ENCODE results near the gene ABT1. TPM values are rescaled to one million over a fixed set of nuclear protein-coding genes. Genes with fewer than 3 reads are reported as not detected.

Gene ABT1
- total RNA-seq, 1 donor from 2014 or later, result 13.1 TPM

DNA sequence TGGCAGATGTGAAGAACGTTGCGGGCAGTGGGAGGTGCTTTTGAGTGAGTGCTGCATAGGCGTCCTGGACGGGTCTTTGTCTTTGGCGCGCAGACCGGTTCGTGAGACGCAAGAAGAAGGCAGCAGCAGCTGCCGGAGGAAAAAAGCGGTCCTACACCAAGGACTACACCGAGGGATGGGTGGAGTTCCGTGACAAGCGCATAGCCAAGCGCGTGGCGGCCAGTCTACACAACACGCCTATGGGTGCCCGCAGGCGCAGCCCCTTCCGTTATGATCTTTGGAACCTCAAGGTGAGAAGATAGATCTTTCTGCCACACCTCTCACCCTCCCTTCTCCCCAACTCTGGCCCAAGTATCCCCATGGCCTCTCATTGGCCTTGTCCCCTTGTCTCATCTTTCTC lies 1.1 kb downstream of the ABT1 start:
- peak overlapping the region; percentile 71 for H3K4me3 ChIP-seq
- no peaks in the 10 kb centered on the region for H3K9me3 ChIP-seq (ENCODE audit: low read depth)
- Mint-ChIP-seq H3K4me1 (peaks cover 8% of the 10 kb centered on the region), H3K4me3 (no peak overlapping the region), H3K9me3 (no peaks in the 10 kb centered on the region), H3K27ac (no peak overlapping the region), H3K27me3 (ENCODE audit: insufficient read depth, low read depth) (peaks cover 14% of the 10 kb centered on the region), H3K36me3 (peaks cover 13% of the 10 kb centered on the region)
- peak overlapping the region; percentile 97 for H3K4me2 ChIP-seq
- H3K27ac ChIP-seq, result no peak overlapping the region
- TF ChIP-seq EZH2 (IDR thresholded peaks at IDR 0.05) (no peak), EZH2phosphoT487 (IDR thresholded peaks at IDR 0.05) (no peak)
- TF ChIP-seq, protein P1, sequence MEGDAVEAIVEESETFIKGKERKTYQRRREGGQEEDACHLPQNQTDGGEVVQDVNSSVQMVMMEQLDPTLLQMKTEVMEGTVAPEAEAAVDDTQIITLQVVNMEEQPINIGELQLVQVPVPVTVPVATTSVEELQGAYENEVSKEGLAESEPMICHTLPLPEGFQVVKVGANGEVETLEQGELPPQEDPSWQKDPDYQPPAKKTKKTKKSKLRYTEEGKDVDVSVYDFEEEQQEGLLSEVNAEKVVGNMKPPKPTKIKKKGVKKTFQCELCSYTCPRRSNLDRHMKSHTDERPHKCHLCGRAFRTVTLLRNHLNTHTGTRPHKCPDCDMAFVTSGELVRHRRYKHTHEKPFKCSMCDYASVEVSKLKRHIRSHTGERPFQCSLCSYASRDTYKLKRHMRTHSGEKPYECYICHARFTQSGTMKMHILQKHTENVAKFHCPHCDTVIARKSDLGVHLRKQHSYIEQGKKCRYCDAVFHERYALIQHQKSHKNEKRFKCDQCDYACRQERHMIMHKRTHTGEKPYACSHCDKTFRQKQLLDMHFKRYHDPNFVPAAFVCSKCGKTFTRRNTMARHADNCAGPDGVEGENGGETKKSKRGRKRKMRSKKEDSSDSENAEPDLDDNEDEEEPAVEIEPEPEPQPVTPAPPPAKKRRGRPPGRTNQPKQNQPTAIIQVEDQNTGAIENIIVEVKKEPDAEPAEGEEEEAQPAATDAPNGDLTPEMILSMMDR (IDR thresholded peaks at IDR 0.05), result no peak
- H3K79me2 ChIP-seq (ENCODE audit: low read depth), result peaks cover 17% of the 10 kb centered on the region
- H3K27me3 ChIP-seq, result peaks cover 18% of the 10 kb centered on the region
- no peaks in the 10 kb centered on the region for H3K36me3 ChIP-seq
- peak overlapping the region; percentile 73 for H3K9ac ChIP-seq
- H2AFZ ChIP-seq (replicated peaks), result no peak overlapping the region
- H3F3A ChIP-seq (ENCODE audit: low read depth), result peaks cover 24% of the 10 kb centered on the region
- peaks cover 7% of the 10 kb centered on the region for H3K4me1 ChIP-seq
- DNase-seq (ENCODE audit: low spot score), result no peak
- H4K20me1 ChIP-seq (ENCODE audit: low read depth), result no peaks in the 10 kb centered on the region

DNA sequence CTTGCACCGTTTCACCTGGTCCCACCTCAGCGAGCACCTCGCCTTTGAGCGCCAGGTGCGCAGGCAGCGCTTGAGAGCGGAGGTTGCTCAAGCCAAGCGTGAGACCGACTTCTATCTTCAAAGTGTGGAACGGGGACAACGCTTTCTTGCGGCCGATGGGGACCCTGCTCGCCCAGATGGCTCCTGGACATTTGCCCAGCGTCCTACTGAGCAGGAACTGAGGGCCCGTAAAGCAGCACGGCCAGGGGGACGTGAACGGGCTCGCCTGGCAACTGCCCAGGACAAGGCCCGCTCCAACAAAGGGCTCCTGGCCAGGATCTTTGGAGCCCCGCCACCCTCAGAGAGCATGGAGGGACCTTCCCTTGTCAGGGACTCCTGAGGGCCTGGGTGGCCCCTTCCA lies 1.5 kb downstream of the ABT1 start:
- Histone ChIP-seq H3K4me3 (no peak overlapping the region), H3F3A (ENCODE audit: low read depth) (peaks cover 22% of the 10 kb centered on the region), H3K36me3 (no peaks in the 10 kb centered on the region), H3K27me3 (peaks cover 14% of the 10 kb centered on the region), H3K79me2 (ENCODE audit: low read depth) (peaks cover 17% of the 10 kb centered on the region), H3K4me1 (peaks cover 7% of the 10 kb centered on the region), H3K9ac (no peak overlapping the region), H2AFZ (replicated peaks) (no peak overlapping the region), H3K4me2 (peak overlapping the region; percentile 97), H3K9me3 (ENCODE audit: low read depth) (no peaks in the 10 kb centered on the region), H4K20me1 (ENCODE audit: low read depth) (no peaks in the 10 kb centered on the region), H3K27ac (no peak overlapping the region)
- Mint-ChIP-seq H3K9me3 (no peaks in the 10 kb centered on the region), H3K36me3 (peaks cover 13% of the 10 kb centered on the region), H3K27me3 (ENCODE audit: insufficient read depth, low read depth) (peaks cover 12% of the 10 kb centered on the region), H3K27ac (no peak overlapping the region), H3K4me3 (no peak overlapping the region), H3K4me1 (peaks cover 8% of the 10 kb centered on the region)
- DNase-seq (ENCODE audit: low spot score), result no peak
- TF ChIP-seq, protein P1 (IDR thresholded peaks at IDR 0.05), result no peak

DNA sequence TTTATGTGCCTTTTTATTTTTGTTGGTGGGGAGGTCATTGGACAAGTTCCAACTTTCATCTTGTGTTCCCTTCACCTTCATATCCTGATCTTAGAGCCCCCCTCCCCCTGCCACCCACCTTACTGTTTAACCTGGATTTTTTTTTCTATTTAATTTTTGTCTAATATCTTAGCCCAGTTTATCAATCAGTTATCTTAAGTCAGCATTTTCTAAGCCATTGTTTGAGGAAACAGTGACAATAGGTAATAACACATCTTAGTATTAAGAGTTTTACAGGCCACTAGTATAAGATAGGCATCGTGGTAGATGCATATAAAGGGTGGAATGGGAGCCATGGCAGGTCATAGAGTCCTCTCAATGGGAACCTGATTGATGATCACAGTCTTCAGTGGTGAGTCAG lies 2.4 kb downstream of the ABT1 start:
- H3K79me2 ChIP-seq (ENCODE audit: low read depth), result peaks cover 17% of the 10 kb centered on the region
- H3F3A ChIP-seq (ENCODE audit: low read depth), result peaks cover 22% of the 10 kb centered on the region
- H3K9me3 ChIP-seq (ENCODE audit: low read depth), result no peaks in the 10 kb centered on the region
- H3K4me3 ChIP-seq, result no peak overlapping the region
- Mint-ChIP-seq H3K4me1 (peaks cover 8% of the 10 kb centered on the region), H3K36me3 (peaks cover 13% of the 10 kb centered on the region), H3K9me3 (no peaks in the 10 kb centered on the region), H3K27me3 (ENCODE audit: insufficient read depth, low read depth) (peaks cover 7% of the 10 kb centered on the region), H3K27ac (no peak overlapping the region), H3K4me3 (peak overlapping the region; percentile 18)
- DNase-seq (ENCODE audit: low spot score), result no peak
- no peaks in the 10 kb centered on the region for H4K20me1 ChIP-seq (ENCODE audit: low read depth)
- no peak overlapping the region for H3K27ac ChIP-seq
- peaks cover 5% of the 10 kb centered on the region for H3K27me3 ChIP-seq
- no peak overlapping the region for H3K9ac ChIP-seq
- TF ChIP-seq, protein P1 (IDR thresholded peaks at IDR 0.05), result no peak
- no peak overlapping the region for H2AFZ ChIP-seq (replicated peaks)
- no peaks in the 10 kb centered on the region for H3K36me3 ChIP-seq
- H3K4me1 ChIP-seq, result peaks cover 7% of the 10 kb centered on the region
- no peak overlapping the region for H3K4me2 ChIP-seq

DNA sequence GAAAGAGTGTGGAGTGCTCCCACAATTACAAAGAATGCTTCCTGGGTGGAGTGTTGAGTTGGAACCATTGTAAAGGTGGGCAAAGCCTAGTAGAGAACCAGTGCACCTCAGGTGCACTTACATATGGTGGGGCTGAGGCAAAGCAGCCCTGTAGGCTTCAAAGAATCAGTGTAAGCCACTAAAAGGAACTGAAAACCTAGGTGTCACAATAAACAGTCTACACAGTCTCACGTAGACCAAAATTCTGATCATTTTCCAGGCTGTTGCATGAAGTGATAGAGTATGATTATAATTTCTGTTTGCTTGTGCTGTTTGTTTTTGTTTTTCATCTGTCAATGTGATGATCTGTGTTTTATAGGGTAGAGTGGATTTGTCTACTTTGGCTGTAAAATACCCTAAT lies 2.8 kb downstream of the ABT1 start:
- Mint-ChIP-seq H3K36me3 (peaks cover 13% of the 10 kb centered on the region), H3K4me3 (peak overlapping the region; percentile 18), H3K27me3 (ENCODE audit: insufficient read depth, low read depth) (peaks cover 4% of the 10 kb centered on the region), H3K27ac (no peak overlapping the region), H3K4me1 (peaks cover 7% of the 10 kb centered on the region), H3K9me3 (no peaks in the 10 kb centered on the region)
- TF ChIP-seq EZH2 (IDR thresholded peaks at IDR 0.05) (no peak), EZH2phosphoT487 (IDR thresholded peaks at IDR 0.05) (no peak)
- TF ChIP-seq, protein P1 (IDR thresholded peaks at IDR 0.05), result no peak
- H3K4me3 ChIP-seq, result no peak overlapping the region
- no peak for DNase-seq (ENCODE audit: low spot score)
- H3K79me2 ChIP-seq (ENCODE audit: low read depth), result peaks cover 17% of the 10 kb centered on the region
- H3K4me1 ChIP-seq, result peaks cover 7% of the 10 kb centered on the region
- no peak overlapping the region for H2AFZ ChIP-seq (replicated peaks)
- H3K4me2 ChIP-seq, result no peak overlapping the region
- H3K27me3 ChIP-seq, result peaks cover 2% of the 10 kb centered on the region
- H3K27ac ChIP-seq, result no peak overlapping the region
- no peaks in the 10 kb centered on the region for H3K36me3 ChIP-seq
- no peaks in the 10 kb centered on the region for H4K20me1 ChIP-seq (ENCODE audit: low read depth)
- H3K9me3 ChIP-seq (ENCODE audit: low read depth), result no peaks in the 10 kb centered on the region
- peaks cover 21% of the 10 kb centered on the region for H3F3A ChIP-seq (ENCODE audit: low read depth)
- no peak overlapping the region for H3K9ac ChIP-seq
